ENCODE measurements around the gene RNF141. TPM values are rescaled to one million over a fixed set of nuclear protein-coding genes. Genes with fewer than 3 reads are reported as not detected.

The RNF141 gene
- total and polyA plus RNA-seq, 2 donors (not counting 3 experiments of a cell fraction or from before 2014, with no cell fraction given) = 9.4 to 32.4 TPM

DNA sequence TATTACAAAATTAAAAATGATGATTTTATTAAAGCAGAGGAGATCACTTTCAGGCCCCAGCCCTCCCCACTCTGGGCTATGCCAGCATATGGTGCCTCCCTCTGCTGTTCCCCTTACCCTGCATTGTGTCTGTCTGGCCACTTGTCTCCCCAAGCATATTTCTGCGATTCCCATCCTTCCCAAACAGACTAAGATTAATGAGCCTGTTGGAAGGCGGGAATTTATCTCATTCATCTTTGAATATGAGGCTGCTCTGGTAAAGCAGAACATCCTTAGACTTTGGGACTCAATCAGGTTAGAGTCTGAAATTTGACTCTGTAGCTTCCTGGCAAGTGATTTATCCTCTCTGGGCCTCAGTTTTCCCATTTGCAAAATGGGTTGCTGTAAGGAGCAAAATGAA, 60.2 kb downstream of the RNF141 start:
- FAIRE-seq = no peak
- Histone ChIP-seq H3K27me3 (ENCODE audit: control insufficient read depth in 2 of 2, insufficient read depth in 2 of 2, low read length in 2 of 2) (no peaks in the 10 kb centered on the region), H3K4me3 (replicated peaks in 1 of 3; ENCODE audit: insufficient read depth in 1 of 3, low read depth in 1 of 3, low read length in 3 of 3) (no peak overlapping the region), H3K4me2 (ENCODE audit: insufficient read depth, low read length) (no peak overlapping the region), H3K27ac (ENCODE audit: insufficient read depth, low read depth, low read length) (no peak overlapping the region), H3K36me3 (ENCODE audit: control insufficient read depth in 2 of 2, extremely low read depth in 1 of 2, insufficient read depth in 2 of 2, low read length in 2 of 2) (no peaks in the 10 kb centered on the region), H3K4me1 (ENCODE audit: control insufficient read depth, extremely low read depth, insufficient read depth, low read length) (no peaks in the 10 kb centered on the region), H3K9me1 (replicated peaks; ENCODE audit: control insufficient read depth, extremely low read depth, insufficient read depth, low read length) (no peaks in the 10 kb centered on the region), H3K9me3 (replicated peaks; ENCODE audit: control insufficient read depth, insufficient read depth, low read length) (no peaks in the 10 kb centered on the region), H3K9ac (replicated peaks; ENCODE audit: extremely low read depth, insufficient read depth, low read length) (no peak overlapping the region), H3K79me2 (ENCODE audit: control insufficient read depth, insufficient read depth, low read length) (no peaks in the 10 kb centered on the region), H2AFZ (ENCODE audit: low read depth, low read length) (no peak overlapping the region), H4K20me1 (replicated peaks; ENCODE audit: control insufficient read depth, extremely low read depth, insufficient read depth, low read length) (no peaks in the 10 kb centered on the region)
- dilution Hi-C loops (cut with MboI; ENCODE audit: extremely low pct_ligation_motif_present, low sequenced_read_pairs) (no loop called here), intact Hi-C loops (cut with micrococcal nuclease) (no loop called here)
- ChIA-PET CTCF (interaction anchor here (0.7 kb wide), 1 partner anchor 20 kb away, joined by 3 read pairs; no protein-coding TSS in a partner anchor), POLR2A (no interaction called here)
- BruUV-seq (replicated peaks) = no TSS peak
- TF ChIP-seq, protein P1, sequence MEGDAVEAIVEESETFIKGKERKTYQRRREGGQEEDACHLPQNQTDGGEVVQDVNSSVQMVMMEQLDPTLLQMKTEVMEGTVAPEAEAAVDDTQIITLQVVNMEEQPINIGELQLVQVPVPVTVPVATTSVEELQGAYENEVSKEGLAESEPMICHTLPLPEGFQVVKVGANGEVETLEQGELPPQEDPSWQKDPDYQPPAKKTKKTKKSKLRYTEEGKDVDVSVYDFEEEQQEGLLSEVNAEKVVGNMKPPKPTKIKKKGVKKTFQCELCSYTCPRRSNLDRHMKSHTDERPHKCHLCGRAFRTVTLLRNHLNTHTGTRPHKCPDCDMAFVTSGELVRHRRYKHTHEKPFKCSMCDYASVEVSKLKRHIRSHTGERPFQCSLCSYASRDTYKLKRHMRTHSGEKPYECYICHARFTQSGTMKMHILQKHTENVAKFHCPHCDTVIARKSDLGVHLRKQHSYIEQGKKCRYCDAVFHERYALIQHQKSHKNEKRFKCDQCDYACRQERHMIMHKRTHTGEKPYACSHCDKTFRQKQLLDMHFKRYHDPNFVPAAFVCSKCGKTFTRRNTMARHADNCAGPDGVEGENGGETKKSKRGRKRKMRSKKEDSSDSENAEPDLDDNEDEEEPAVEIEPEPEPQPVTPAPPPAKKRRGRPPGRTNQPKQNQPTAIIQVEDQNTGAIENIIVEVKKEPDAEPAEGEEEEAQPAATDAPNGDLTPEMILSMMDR (IDR thresholded peaks at IDR 0.05; ENCODE audit: extremely low read depth in 1 of 2, insufficient read depth in 1 of 2, low read depth in 1 of 2, low read length in 2 of 2) = no peak
- no peak for TF ChIP-seq FOS (IDR thresholded peaks at IDR 0.05; ENCODE audit: borderline replicate concordance, insufficient read depth, low read length)
- TF ChIP-seq POLR2A (IDR thresholded peaks at IDR 0.05; ENCODE audit: low read depth, low read length) = no peak
- no peak for DNase-seq (ENCODE audit: low read depth, low spot score)

DNA sequence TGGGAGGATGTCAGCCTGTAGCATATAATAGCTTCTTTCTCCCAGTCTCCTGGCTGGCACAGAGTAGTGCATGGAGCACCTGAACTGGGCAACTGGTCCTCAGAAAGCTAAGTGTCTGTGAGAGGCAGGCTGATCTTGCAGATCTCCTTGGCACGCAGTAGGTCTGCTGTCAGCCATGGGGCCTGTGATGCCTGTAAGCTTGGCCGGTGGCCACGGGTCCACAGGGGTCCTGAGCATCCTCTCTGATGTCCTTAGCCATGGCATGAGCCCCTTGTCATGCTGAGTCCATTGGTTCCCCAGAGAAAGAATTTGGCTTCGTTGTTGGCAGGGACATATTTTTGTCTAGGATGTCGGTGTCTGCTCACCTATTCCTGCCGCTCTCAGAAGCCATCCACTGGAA, 61.0 kb downstream of the RNF141 start:
- Histone ChIP-seq H3K4me3 (replicated peaks in 1 of 3; ENCODE audit: insufficient read depth in 1 of 3, low read depth in 1 of 3, low read length in 3 of 3) (no peak overlapping the region), H3K9me3 (replicated peaks; ENCODE audit: control insufficient read depth, insufficient read depth, low read length) (no peaks in the 10 kb centered on the region), H3K9ac (replicated peaks; ENCODE audit: extremely low read depth, insufficient read depth, low read length) (no peak overlapping the region), H3K4me1 (ENCODE audit: control insufficient read depth, extremely low read depth, insufficient read depth, low read length) (no peaks in the 10 kb centered on the region), H3K9me1 (replicated peaks; ENCODE audit: control insufficient read depth, extremely low read depth, insufficient read depth, low read length) (no peaks in the 10 kb centered on the region), H3K79me2 (ENCODE audit: control insufficient read depth, insufficient read depth, low read length) (no peaks in the 10 kb centered on the region), H3K27ac (ENCODE audit: insufficient read depth, low read depth, low read length) (no peak overlapping the region), H4K20me1 (replicated peaks; ENCODE audit: control insufficient read depth, extremely low read depth, insufficient read depth, low read length) (no peaks in the 10 kb centered on the region), H2AFZ (ENCODE audit: low read depth, low read length) (no peak overlapping the region), H3K4me2 (ENCODE audit: insufficient read depth, low read length) (no peak overlapping the region), H3K36me3 (ENCODE audit: control insufficient read depth in 2 of 2, extremely low read depth in 1 of 2, insufficient read depth in 2 of 2, low read length in 2 of 2) (no peaks in the 10 kb centered on the region), H3K27me3 (ENCODE audit: control insufficient read depth in 2 of 2, insufficient read depth in 2 of 2, low read length in 2 of 2) (no peaks in the 10 kb centered on the region)
- intact Hi-C loops (cut with micrococcal nuclease) = no loop called here
- ChIA-PET POLR2A (no interaction called here), CTCF (interaction anchor here (1.2 kb wide), 1 partner anchor 11 kb away, joined by 3 read pairs; no protein-coding TSS in a partner anchor)
- DNase-seq (ENCODE audit: low read depth, low spot score) (no peak), FAIRE-seq (no peak)
- no TSS peak for BruUV-seq (replicated peaks)
- dilution Hi-C loops (cut with MboI; ENCODE audit: extremely low pct_ligation_motif_present, low sequenced_read_pairs) = no loop called here
- TF ChIP-seq, protein P2, sequence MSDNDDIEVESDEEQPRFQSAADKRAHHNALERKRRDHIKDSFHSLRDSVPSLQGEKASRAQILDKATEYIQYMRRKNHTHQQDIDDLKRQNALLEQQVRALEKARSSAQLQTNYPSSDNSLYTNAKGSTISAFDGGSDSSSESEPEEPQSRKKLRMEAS (IDR thresholded peaks at IDR 0.05; ENCODE audit: insufficient read depth, insufficient read length) = no peak
- no peak for TF ChIP-seq JUN (IDR thresholded peaks at IDR 0.05; ENCODE audit: borderline replicate concordance, insufficient read depth, insufficient read length, low read depth)
- TF ChIP-seq POLR2A (IDR thresholded peaks at IDR 0.05; ENCODE audit: low read depth, low read length) = no peak
- no peak for TF ChIP-seq FOS (IDR thresholded peaks at IDR 0.05; ENCODE audit: borderline replicate concordance, insufficient read depth, low read length)
- TF ChIP-seq, protein P1 (IDR thresholded peaks at IDR 0.05; ENCODE audit: extremely low read depth in 1 of 2, insufficient read depth in 1 of 2, low read depth in 1 of 2, low read length in 2 of 2) = no peak
- TF ChIP-seq MYC (IDR thresholded peaks at IDR 0.05; ENCODE audit: low read depth, low read length) = no peak
- no peak for TF ChIP-seq EZH2 (IDR thresholded peaks at IDR 0.05; ENCODE audit: borderline replicate concordance, low read depth, low read length, severe bottlenecking)
- no peak for TF ChIP-seq GATA2 (IDR thresholded peaks at IDR 0.05; ENCODE audit: insufficient read depth, insufficient read length, low read depth, low read length)
- TF ChIP-seq POLR2AphosphoS5 (IDR thresholded peaks at IDR 0.05; ENCODE audit: insufficient read depth, low read depth, low read length) = no peak
